K562 (cell line): Measurements from ENCODE around the gene SOHLH2.

Experiments
- ATF3 ChIP-seq, 2 experiments: fragments of 450-650 bp in 1 of 2; sonication (generic) in 1 of 2; formaldehyde crosslinking in 1 of 2; IDR thresholded peaks in 1 of 2; conservative IDR thresholded peaks in 1 of 2; 2 replicates each; pipeline versions ENCODE4 v1.6.1 to v1.8.1; 2016 to 2023; ENCODE audit warnings: mild to moderate bottlenecking in 2 of 2, moderate library complexity in 2 of 2, inconsistent platforms in 1 of 2, missing genetic modification reagents in 1 of 2
- HDAC1 ChIP-seq, 2 experiments: fragments of 450-650 bp; IDR thresholded peaks; 2 replicates each; pipeline ENCODE4 v1.6.1; 2016 to 2017; ENCODE audit warnings: inconsistent platforms in 1 of 2, mild to moderate bottlenecking in 1 of 2, moderate library complexity in 1 of 2
- KAT7 ChIP-seq: sonication (generic); formaldehyde crosslinking; IDR thresholded peaks from 2 replicates; pipeline ENCODE4 v1.8.0; 2022; ENCODE audit warnings: missing genetic modification reagents, mild to moderate bottlenecking, borderline replicate concordance
- TF ChIP-seq, protein P1 (sequence below), 3 experiments: IDR thresholded peaks in 2 of 3; conservative IDR thresholded peaks in 1 of 3; 2 replicates each; pipeline ENCODE4 v1.5.1; 2011 to 2012; ENCODE audit warnings: low read length in 3 of 3, mild to moderate bottlenecking in 3 of 3, control low read depth in 2 of 3, improper control_type of control experiment in 1 of 3, inconsistent platforms in 1 of 3, low read depth in 1 of 3, mixed read lengths in 1 of 3, moderate library complexity in 1 of 3; ENCODE audit not compliant: insufficient read depth in 2 of 3

DNA sequence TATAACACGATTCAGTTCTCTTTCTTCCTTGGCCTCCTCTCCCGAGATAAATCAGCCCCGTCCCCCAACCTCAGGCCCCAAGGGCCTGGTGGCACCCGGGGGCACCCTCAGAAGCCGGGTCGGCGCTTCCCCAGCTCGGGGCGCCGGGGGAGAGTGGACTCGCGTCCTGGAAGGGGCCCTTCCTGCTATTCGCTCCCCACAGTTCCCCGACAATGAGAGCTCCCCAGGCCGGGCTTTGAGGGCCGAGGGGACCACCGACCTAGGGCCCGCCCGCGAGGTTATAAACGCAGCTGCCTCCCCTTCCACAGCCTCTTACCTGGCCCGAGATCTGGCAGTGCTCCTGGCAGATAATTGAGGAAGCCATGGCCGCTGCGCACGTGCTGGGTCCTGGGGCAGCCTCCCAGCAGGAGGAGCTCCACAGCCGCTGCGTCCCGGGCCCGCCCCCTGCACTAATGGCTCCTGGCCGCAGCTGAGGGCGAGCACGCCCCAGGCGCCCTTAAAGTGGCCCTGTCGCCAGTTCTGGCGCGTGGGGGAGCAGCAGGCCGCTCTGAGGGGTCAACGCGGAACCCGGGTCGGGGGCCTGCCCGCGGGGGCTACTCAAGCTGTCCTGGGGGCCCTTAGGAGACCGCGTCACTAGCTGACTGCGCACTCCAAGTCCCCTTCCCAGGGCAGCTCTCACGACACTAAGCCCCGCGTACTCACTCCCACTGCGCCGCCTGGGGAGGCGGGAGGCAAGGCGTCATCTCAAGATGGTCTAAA lies at the start of gene SOHLH2:
- no peak for TF ChIP-seq KAT7 (CRISPR knock-in tag)
- no peak for TF ChIP-seq HDAC1 (IDR thresholded peaks at IDR 0.05)
- no peak for TF ChIP-seq ATF3 (IDR thresholded peaks at IDR 0.05)
- TF ChIP-seq ATF3 (CRISPR knock-in tag; conservative IDR thresholded peaks at IDR 0.05) = no peak
- TF ChIP-seq, protein P1, sequence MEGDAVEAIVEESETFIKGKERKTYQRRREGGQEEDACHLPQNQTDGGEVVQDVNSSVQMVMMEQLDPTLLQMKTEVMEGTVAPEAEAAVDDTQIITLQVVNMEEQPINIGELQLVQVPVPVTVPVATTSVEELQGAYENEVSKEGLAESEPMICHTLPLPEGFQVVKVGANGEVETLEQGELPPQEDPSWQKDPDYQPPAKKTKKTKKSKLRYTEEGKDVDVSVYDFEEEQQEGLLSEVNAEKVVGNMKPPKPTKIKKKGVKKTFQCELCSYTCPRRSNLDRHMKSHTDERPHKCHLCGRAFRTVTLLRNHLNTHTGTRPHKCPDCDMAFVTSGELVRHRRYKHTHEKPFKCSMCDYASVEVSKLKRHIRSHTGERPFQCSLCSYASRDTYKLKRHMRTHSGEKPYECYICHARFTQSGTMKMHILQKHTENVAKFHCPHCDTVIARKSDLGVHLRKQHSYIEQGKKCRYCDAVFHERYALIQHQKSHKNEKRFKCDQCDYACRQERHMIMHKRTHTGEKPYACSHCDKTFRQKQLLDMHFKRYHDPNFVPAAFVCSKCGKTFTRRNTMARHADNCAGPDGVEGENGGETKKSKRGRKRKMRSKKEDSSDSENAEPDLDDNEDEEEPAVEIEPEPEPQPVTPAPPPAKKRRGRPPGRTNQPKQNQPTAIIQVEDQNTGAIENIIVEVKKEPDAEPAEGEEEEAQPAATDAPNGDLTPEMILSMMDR (IDR thresholded peaks at IDR 0.05 in 2 of 3, conservative IDR thresholded peaks at IDR 0.05 in 1 of 3; ENCODE audit: insufficient read depth in 2 of 3, low read depth in 1 of 3, low read length in 3 of 3) = peak in 1 of 3 experiments; percentile 30; a peak in 1 of 6 replicates
